Measurements from ENCODE around the gene HES5. TPM values are rescaled to one million over a fixed set of nuclear protein-coding genes. Genes with fewer than 3 reads are reported as not detected.

HES5 gene
- total and polyA plus RNA-seq, 2 of the 4 experiments (the other 2 are of a cell fraction), result not detected

- ChIA-PET POLR2A (ENCODE audit: unreplicated experiment) (no interaction called here), CTCF (interaction anchor here (1.1 kb wide), 1 partner anchor 9 kb away, joined by 3 read pairs; no protein-coding TSS in a partner anchor)
- no peak overlapping the region for H3K27ac ChIP-seq (ENCODE audit: insufficient read depth, low read length)
- TF ChIP-seq MAZ (IDR thresholded peaks at IDR 0.05; ENCODE audit: borderline replicate concordance, low read depth, low read length) (no peak), POLR2A (IDR thresholded peaks at IDR 0.05; ENCODE audit: low read depth, low read length) (no peak), RFX5 (IDR thresholded peaks at IDR 0.05; ENCODE audit: low read depth, low read length) (no peak), ELK1 (IDR thresholded peaks at IDR 0.05; ENCODE audit: borderline replicate concordance, low read depth, low read length) (no peak), USF2 (IDR thresholded peaks at IDR 0.05; ENCODE audit: low read depth, low read length) (no peak), RCOR1 (IDR thresholded peaks at IDR 0.05; ENCODE audit: insufficient replicate concordance, low read length) (no peak), NFE2L2 (IDR thresholded peaks at IDR 0.05; ENCODE audit: low read depth, low read length) (no peak)
- no peak overlapping the region for H2BK120ac ChIP-seq (ENCODE audit: low read depth, low read length)
- no peaks in the 10 kb centered on the region for H3K9me1 ChIP-seq (ENCODE audit: insufficient read depth, low read length)
- H3K9ac ChIP-seq (ENCODE audit: low read depth, low read length), result no peak overlapping the region
- no TSS peak for BruUV-seq (replicated peaks)
- no peak overlapping the region for H3K4me3 ChIP-seq (ENCODE audit: insufficient read depth, low read depth, low read length)
- DNase-seq, result no peak
- intact Hi-C loops (cut with micrococcal nuclease), result no loop called here
- H2AK9ac ChIP-seq (replicated peaks; ENCODE audit: low read depth, low read length, poor library complexity), result no peak overlapping the region
- no peaks in the 10 kb centered on the region for H3K4me1 ChIP-seq (ENCODE audit: control insufficient read depth, insufficient read depth, low read length)
- H3K56ac ChIP-seq (ENCODE audit: extremely low read depth, insufficient read depth, low read length), result no peak overlapping the region
- H3K4me2 ChIP-seq (ENCODE audit: low read depth, low read length), result no peak overlapping the region
- peaks cover 14% of the 10 kb centered on the region for H3K27me3 ChIP-seq (ENCODE audit: control insufficient read depth, insufficient read depth, low read length)
- H3K4ac ChIP-seq (ENCODE audit: low read depth, low read length), result no peak overlapping the region
- no peak overlapping the region for H2BK5ac ChIP-seq (ENCODE audit: low read depth, low read length, poor library complexity, severe bottlenecking)
- H3K79me1 ChIP-seq (ENCODE audit: low read depth in 1 of 2, low read length in 2 of 2), result no peaks in the 10 kb centered on the region
- no peaks in the 10 kb centered on the region for H3K36me3 ChIP-seq (ENCODE audit: control insufficient read depth, insufficient read depth, low read length)
- no peak overlapping the region for H4K91ac ChIP-seq (ENCODE audit: insufficient read depth, low read depth, low read length)
- 47% methylated on average over 8 of the region's 18 CpGs; no CpG with 5 or more reads in 1 of the 2 experiments for WGBS, 2 experiments (ENCODE audit: extremely low coverage in 2 of 2, insufficient read length in 1 of 2)
- H2AK5ac ChIP-seq (ENCODE audit: low read depth, low read length), result no peak overlapping the region
- no peak overlapping the region for H4K8ac ChIP-seq (ENCODE audit: low read depth in 2 of 2, low read length in 2 of 2)
- H4K5ac ChIP-seq (ENCODE audit: low read depth, low read length), result no peak overlapping the region
- H4K20me1 ChIP-seq (ENCODE audit: insufficient read depth, low read length), result no peaks in the 10 kb centered on the region
- no peak overlapping the region for H3K18ac ChIP-seq (ENCODE audit: low read depth, low read length)
- no peak overlapping the region for H2AFZ ChIP-seq (replicated peaks; ENCODE audit: low read length, poor library complexity)
- H2BK15ac ChIP-seq (ENCODE audit: low read depth, low read length), result no peak overlapping the region
- in situ Hi-C loops (cut with MboI; ENCODE audit: low sequenced_read_pairs), result no loop called here
- no peak overlapping the region for H2BK20ac ChIP-seq (ENCODE audit: low read depth, low read length)
- dilution Hi-C loops (cut with HindIII; ENCODE audit: low sequenced_read_pairs, unreplicated experiment), result no loop called here
- no peaks in the 10 kb centered on the region for H3K9me3 ChIP-seq (ENCODE audit: control insufficient read depth, insufficient read depth, low read length)
- no peak overlapping the region for H3K14ac ChIP-seq (replicated peaks; ENCODE audit: low read depth, low read length)
- H3K23ac ChIP-seq (ENCODE audit: low read depth, low read length), result no peak overlapping the region
- ATAC-seq (ENCODE audit: low read depth), result no peak
These were observed 49.7 kb downstream of the HES5 start for GRCh38 chr1:2480236-2480985.
